ENCODE data around the gene MIDN.

Gene MIDN

GRCh38 chr19:1214299-1214861 is 34.0 kb upstream of the MIDN start:
- no peak for TF ChIP-seq POLR2AphosphoS5 (IDR thresholded peaks at IDR 0.05; ENCODE audit: low read depth, low read length)
- no peak for TF ChIP-seq POLR2A (IDR thresholded peaks at IDR 0.05; ENCODE audit: low read depth, low read length)
- no peak for TF ChIP-seq TAF1 (IDR thresholded peaks at IDR 0.05; ENCODE audit: borderline replicate concordance, low read depth, low read length)
- FAIRE-seq (peak; percentile 27), DNase-seq (ENCODE audit: insufficient read length) (no peak)

- no peak for TF ChIP-seq TAF1 (IDR thresholded peaks at IDR 0.05; ENCODE audit: borderline replicate concordance, low read depth, low read length)
- FAIRE-seq (no peak), DNase-seq (ENCODE audit: insufficient read length) (no peak)
These were observed 33.3 kb upstream of the MIDN start for GRCh38 chr19:1214862-1215731.

GRCh38 chr19:1216756-1217155 is 31.6 kb upstream of the MIDN start:
- no peak for TF ChIP-seq POLR2AphosphoS5 (IDR thresholded peaks at IDR 0.05; ENCODE audit: low read depth, low read length)
- TF ChIP-seq TAF1 (IDR thresholded peaks at IDR 0.05; ENCODE audit: borderline replicate concordance, low read depth, low read length), result no peak
- no peak for TF ChIP-seq POLR2A (IDR thresholded peaks at IDR 0.05; ENCODE audit: low read depth, low read length)
- FAIRE-seq, result no peak

GRCh38 chr19:1217366-1217765 is 31.0 kb upstream of the MIDN start:
- FAIRE-seq, result no peak
- TF ChIP-seq POLR2A (IDR thresholded peaks at IDR 0.05; ENCODE audit: low read depth, low read length) (no peak), POLR2AphosphoS5 (IDR thresholded peaks at IDR 0.05; ENCODE audit: low read depth, low read length) (no peak), TAF1 (IDR thresholded peaks at IDR 0.05; ENCODE audit: borderline replicate concordance, low read depth, low read length) (no peak)
- no peak for DNase-seq (ENCODE audit: insufficient read length)

More at GRCh38 chr19:1216756-1217155, 31.6 kb upstream of the MIDN start:
- DNase-seq (ENCODE audit: insufficient read length), result no peak

- TF ChIP-seq TAF1 (IDR thresholded peaks at IDR 0.05; ENCODE audit: borderline replicate concordance, low read depth, low read length) (no peak), POLR2AphosphoS5 (IDR thresholded peaks at IDR 0.05; ENCODE audit: low read depth, low read length) (no peak), POLR2A (IDR thresholded peaks at IDR 0.05; ENCODE audit: low read depth, low read length) (no peak)
- no peak for DNase-seq (ENCODE audit: insufficient read length)
- FAIRE-seq, result no peak
These were observed 29.4 kb upstream of the MIDN start for GRCh38 chr19:1218751-1219567.

- DNase-seq (ENCODE audit: insufficient read length) (no peak), FAIRE-seq (no peak)
- no peak for TF ChIP-seq POLR2A (IDR thresholded peaks at IDR 0.05; ENCODE audit: low read depth, low read length)
- TF ChIP-seq TAF1 (IDR thresholded peaks at IDR 0.05; ENCODE audit: borderline replicate concordance, low read depth, low read length), result no peak
- no peak for TF ChIP-seq POLR2AphosphoS5 (IDR thresholded peaks at IDR 0.05; ENCODE audit: low read depth, low read length)
These were observed 28.5 kb upstream of the MIDN start for GRCh38 chr19:1219786-1220476.

- no peak for FAIRE-seq
- TF ChIP-seq TAF1 (IDR thresholded peaks at IDR 0.05; ENCODE audit: borderline replicate concordance, low read depth, low read length) (no peak), POLR2AphosphoS5 (IDR thresholded peaks at IDR 0.05; ENCODE audit: low read depth, low read length) (no peak), POLR2A (IDR thresholded peaks at IDR 0.05; ENCODE audit: low read depth, low read length) (no peak)
- DNase-seq (ENCODE audit: insufficient read length), result no peak
These were observed 27.9 kb upstream of the MIDN start for GRCh38 chr19:1220477-1220930.

GRCh38 chr19:1220976-1221903 is 27.1 kb upstream of the MIDN start:
- DNase-seq (ENCODE audit: insufficient read length) (no peak), FAIRE-seq (no peak)
- TF ChIP-seq POLR2AphosphoS5 (IDR thresholded peaks at IDR 0.05; ENCODE audit: low read depth, low read length) (no peak), POLR2A (IDR thresholded peaks at IDR 0.05; ENCODE audit: low read depth, low read length) (no peak), TAF1 (IDR thresholded peaks at IDR 0.05; ENCODE audit: borderline replicate concordance, low read depth, low read length) (no peak)

- FAIRE-seq, result no peak
- no peak for TF ChIP-seq POLR2A (IDR thresholded peaks at IDR 0.05; ENCODE audit: low read depth, low read length)
- TF ChIP-seq POLR2AphosphoS5 (IDR thresholded peaks at IDR 0.05; ENCODE audit: low read depth, low read length), result no peak
- TF ChIP-seq TAF1 (IDR thresholded peaks at IDR 0.05; ENCODE audit: borderline replicate concordance, low read depth, low read length), result no peak
These were observed 26.5 kb upstream of the MIDN start for GRCh38 chr19:1221904-1222255.

GRCh38 chr19:1222394-1222793 is 26.0 kb upstream of the MIDN start:
- DNase-seq (ENCODE audit: insufficient read length) (no peak), FAIRE-seq (no peak)
- TF ChIP-seq POLR2AphosphoS5 (IDR thresholded peaks at IDR 0.05; ENCODE audit: low read depth, low read length) (no peak), TAF1 (IDR thresholded peaks at IDR 0.05; ENCODE audit: borderline replicate concordance, low read depth, low read length) (no peak), POLR2A (IDR thresholded peaks at IDR 0.05; ENCODE audit: low read depth, low read length) (no peak)

More at GRCh38 chr19:1221904-1222255, 26.5 kb upstream of the MIDN start:
- DNase-seq (ENCODE audit: insufficient read length), result no peak

All from GM12892 (cell line).